HAP-1 (cell line): Measurements from ENCODE around the gene KIF6.

Experiments used
- DNase-seq, 2 experiments: peaks; one replicate each; pipeline ENCODE4 v3.0.0-alpha.2; 2016 to 2020; ENCODE audit warnings: low spot score in 2 of 2
- H3K27me3 ChIP-seq: fragments of 250-450 bp; sonication (Bioruptor Pico); 2 replicates; pipeline ENCODE4 v1.5.1; 2020; ENCODE audit warnings: low read depth, mild to moderate bottlenecking, moderate library complexity
- H3K36me3 ChIP-seq: fragments of 250-450 bp; sonication (Bioruptor Pico); replicated peaks from 2 replicates; pipeline ENCODE4 v1.5.1; 2020; ENCODE audit warnings: mild to moderate bottlenecking
- H3K4me1 ChIP-seq: fragments of 250-450 bp; sonication (Bioruptor Pico); 2 replicates; pipeline ENCODE4 v1.5.1; 2020; ENCODE audit warnings: mild to moderate bottlenecking
- H3K4me3 ChIP-seq: fragments of 250-450 bp; sonication (Bioruptor Pico); 2 replicates; pipeline ENCODE4 v1.5.1; 2020; ENCODE audit warnings: mild to moderate bottlenecking, moderate library complexity
- H3K9me3 ChIP-seq: fragments of 250-450 bp; sonication (Bioruptor Pico); 2 replicates; pipeline ENCODE4 v1.5.1; 2020; ENCODE audit warnings: mild to moderate bottlenecking, moderate library complexity
- in situ Hi-C: fragments of 300-500 bp; cut with MboI; formaldehyde crosslinking; loops from 3 replicates; pipeline ENCODE4 v1.14.3; 2020; ENCODE audit warnings: low sequenced_read_pairs, inconsistent platforms, mixed read lengths

The KIF6 gene

GRCh38 chr6:39389484-39389767 is 335.8 kb downstream of the KIF6 start:
- no peaks in the 10 kb centered on the region; the same call in 1 of the 2 replicates for H3K27me3 ChIP-seq
- no peak overlapping the region for H3K4me3 ChIP-seq
- H3K9me3 ChIP-seq = no peaks in the 10 kb centered on the region
- H3K36me3 ChIP-seq = no peaks in the 10 kb centered on the region
- H3K4me1 ChIP-seq = no peaks in the 10 kb centered on the region
- DNase-seq = no peak
- in situ Hi-C loops = no loop called here

DNA sequence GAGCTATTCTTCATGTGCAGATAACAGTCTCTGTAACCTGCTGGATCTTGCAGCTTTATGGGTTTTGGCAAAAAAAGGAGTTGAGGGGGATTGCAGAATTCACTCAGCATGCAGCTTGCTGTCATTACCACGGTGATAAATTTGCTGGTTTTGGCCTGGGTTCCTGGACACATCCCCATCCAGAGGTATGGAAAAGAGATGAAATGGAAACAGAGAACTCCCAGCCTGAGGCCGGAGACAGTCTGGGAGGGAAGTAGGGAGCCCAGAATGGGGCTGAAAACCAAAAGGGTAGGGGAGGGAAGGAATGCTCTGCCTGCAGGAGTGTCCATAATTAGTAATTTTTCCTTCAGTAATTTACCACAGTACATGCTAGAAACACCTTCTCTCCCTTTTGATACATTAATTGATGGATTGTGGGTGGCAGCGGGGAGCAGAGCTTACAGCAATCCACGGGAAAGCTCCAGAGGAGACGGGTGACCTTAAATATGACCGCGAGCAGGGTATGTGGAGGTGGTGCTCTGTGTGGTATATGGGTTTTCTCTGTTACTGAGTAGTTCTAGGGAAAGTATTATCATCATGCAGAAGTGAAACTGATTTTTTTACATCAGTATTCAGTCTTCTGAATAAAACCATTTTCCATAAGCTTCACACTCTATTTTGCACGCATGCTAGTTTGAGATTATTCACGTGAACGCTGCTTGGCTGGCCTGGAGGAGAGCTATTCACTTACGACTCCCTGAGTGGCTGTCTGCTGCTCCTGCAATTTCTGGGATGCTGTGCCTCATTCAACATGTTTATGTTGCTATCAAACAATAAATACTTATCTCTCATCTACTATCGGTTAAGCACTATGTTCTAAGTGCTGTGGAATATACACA is 336.4 kb downstream of the KIF6 start:
- Histone ChIP-seq H3K36me3 (no peaks in the 10 kb centered on the region), H3K9me3 (no peaks in the 10 kb centered on the region), H3K4me3 (no peak overlapping the region), H3K27me3 (no peaks in the 10 kb centered on the region; the same call in 1 of the 2 replicates), H3K4me1 (no peaks in the 10 kb centered on the region)
- no peak for DNase-seq
- in situ Hi-C loops = no loop called here

DNA sequence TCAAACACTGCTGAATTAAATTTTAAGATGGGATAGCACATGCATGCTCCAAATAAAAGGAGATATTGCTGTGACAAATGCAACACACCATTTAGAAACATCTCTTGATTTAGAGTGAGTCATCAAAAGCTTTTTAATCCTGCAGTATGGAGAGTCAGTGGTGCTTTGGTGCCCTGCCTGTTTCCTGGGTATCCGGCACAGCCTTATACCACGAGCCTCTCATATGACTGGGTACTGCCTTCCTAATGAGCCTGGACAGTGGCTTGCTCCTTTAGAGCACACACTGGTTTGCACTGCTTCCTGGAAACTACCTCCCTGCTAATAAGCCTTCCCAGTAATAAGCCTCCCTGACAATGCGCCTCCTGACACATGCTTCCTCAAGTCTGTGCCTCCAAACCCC is 337.4 kb downstream of the KIF6 start:
- in situ Hi-C loops = no loop called here
- Histone ChIP-seq H3K4me1 (no peaks in the 10 kb centered on the region), H3K36me3 (no peaks in the 10 kb centered on the region), H3K4me3 (no peak overlapping the region), H3K27me3 (no peaks in the 10 kb centered on the region), H3K9me3 (no peaks in the 10 kb centered on the region)
- no peak for DNase-seq

DNA sequence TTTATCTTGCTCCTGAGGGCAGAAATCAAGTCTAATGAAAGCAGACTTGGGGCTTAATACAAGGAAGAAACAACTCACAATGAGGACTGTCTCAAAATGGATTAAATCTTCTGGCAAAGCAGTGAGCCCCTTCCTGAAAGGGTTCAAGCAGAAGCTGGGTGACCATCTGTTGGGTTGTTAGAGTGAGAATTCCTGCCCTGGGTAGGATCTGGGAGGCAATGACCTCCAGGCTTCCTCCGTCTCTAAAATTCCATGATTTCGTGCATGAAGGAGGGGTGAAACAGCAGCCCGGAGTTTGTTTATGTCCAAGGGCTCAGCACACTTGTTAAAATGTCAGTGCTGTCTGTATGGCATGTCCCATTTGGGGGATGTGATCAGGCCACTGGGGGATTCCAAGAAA is 338.7 kb downstream of the KIF6 start:
- in situ Hi-C loops = no loop called here
- no peak for DNase-seq

DNA sequence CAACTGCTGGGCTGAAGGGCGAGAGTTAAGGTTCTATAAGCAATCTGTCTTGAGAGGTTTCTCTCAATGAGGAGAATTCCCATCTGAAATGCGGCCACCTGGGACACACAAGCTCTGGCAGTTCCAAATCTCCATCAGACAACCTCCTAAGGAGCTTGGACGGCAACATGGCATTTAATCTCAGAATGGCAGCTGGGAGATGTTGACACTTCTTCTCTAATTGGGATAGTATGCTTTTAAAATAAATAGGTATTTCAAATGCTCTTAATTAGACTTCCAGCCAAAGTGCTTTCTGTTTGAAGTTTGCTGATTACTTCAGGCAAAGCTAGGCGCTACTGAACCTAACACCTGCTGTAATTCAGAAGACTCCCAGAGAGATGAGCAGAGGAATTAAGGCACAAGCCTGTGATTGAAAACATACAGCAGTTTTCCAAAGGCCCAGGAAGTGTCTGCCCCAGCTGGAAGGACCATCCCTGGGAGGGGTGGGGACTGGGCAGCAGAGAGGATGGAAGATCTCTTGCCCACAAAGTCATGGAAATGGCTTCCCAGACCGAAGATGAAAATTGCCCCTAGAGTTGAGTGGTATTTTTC is 343.6 kb downstream of the KIF6 start:
- in situ Hi-C loops = no loop called here
- no peaks in the 10 kb centered on the region for H3K27me3 ChIP-seq
- H3K9me3 ChIP-seq = no peaks in the 10 kb centered on the region
- no peaks in the 10 kb centered on the region for H3K36me3 ChIP-seq
- H3K4me3 ChIP-seq = no peak overlapping the region
- H3K4me1 ChIP-seq = no peaks in the 10 kb centered on the region
- DNase-seq = no peak

More for the DNA sequence above, 338.7 kb downstream of the KIF6 start:
- Histone ChIP-seq H3K27me3 (no peaks in the 10 kb centered on the region), H3K4me3 (no peak overlapping the region), H3K4me1 (no peaks in the 10 kb centered on the region), H3K36me3 (no peaks in the 10 kb centered on the region), H3K9me3 (no peaks in the 10 kb centered on the region)

- DNase-seq = no peak
- Histone ChIP-seq H3K9me3 (no peaks in the 10 kb centered on the region), H3K4me3 (no peak overlapping the region), H3K4me1 (no peaks in the 10 kb centered on the region), H3K36me3 (no peaks in the 10 kb centered on the region), H3K27me3 (no peaks in the 10 kb centered on the region)
- in situ Hi-C loops = no loop called here
Observed at GRCh38 chr6:39380837-39381549, 344.2 kb downstream of the KIF6 start.

DNA sequence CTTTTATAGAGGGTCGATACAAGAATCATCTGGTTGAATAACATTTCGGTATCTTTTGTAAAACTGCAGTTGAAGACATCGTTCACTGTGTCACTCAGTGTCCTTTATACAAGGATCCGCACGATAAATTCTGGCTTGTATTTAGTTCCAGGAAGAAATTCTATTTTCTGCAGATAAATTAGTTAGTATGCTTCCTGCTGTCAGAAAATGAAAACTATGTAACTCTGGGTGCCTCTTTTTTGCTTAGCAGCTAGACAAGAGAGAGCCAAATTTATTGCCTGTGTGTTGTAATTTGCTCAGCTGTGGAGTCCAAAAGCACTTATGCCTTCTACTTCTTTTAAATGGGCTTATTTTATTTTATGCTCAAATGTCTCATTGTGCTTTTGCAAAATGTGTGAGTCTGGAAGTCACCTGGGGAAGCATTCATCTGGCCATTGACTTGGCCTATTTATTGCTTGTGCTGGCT is 346.2 kb downstream of the KIF6 start:
- H3K9me3 ChIP-seq = no peaks in the 10 kb centered on the region
- no peaks in the 10 kb centered on the region for H3K27me3 ChIP-seq
- DNase-seq = no peak
- H3K4me3 ChIP-seq = no peak overlapping the region
- in situ Hi-C loops = no loop called here
- no peaks in the 10 kb centered on the region for H3K4me1 ChIP-seq
- no peaks in the 10 kb centered on the region for H3K36me3 ChIP-seq

DNA sequence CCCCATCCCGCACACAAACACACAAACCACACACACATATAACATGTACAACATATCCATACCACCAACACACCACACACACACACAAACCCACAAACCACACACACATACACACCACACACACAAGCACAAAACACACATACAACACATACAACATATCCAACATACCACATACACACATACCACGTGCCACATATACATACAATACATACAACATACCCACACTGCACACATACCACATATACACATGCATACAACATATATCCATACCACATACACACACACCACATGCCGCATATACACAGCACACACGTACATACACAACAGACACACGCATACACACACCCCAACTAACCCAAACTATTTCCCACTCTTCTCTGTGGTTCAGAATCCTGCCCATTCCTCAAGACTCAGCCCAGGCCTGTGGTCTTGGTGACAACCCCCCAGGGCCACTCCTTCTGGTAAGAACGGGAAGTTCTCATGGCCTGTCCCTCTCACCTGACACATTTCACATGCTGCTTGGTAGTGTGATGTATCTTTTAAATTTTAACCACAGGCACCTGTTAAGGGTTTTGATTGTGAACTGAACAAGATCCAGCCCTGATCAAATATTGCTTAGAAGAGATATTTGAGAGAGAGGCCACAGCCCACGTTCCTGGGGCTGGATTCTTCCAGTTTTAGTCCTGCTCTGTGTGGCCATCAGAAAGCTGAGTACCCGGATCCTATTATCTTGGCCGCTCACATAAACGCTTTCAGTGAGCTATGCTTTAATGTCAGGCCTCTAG is 346.8 kb downstream of the KIF6 start:
- Histone ChIP-seq H3K36me3 (no peaks in the 10 kb centered on the region), H3K4me3 (no peak overlapping the region), H3K9me3 (no peaks in the 10 kb centered on the region), H3K4me1 (no peaks in the 10 kb centered on the region), H3K27me3 (no peaks in the 10 kb centered on the region)
- in situ Hi-C loops = no loop called here
- no peak for DNase-seq

DNA sequence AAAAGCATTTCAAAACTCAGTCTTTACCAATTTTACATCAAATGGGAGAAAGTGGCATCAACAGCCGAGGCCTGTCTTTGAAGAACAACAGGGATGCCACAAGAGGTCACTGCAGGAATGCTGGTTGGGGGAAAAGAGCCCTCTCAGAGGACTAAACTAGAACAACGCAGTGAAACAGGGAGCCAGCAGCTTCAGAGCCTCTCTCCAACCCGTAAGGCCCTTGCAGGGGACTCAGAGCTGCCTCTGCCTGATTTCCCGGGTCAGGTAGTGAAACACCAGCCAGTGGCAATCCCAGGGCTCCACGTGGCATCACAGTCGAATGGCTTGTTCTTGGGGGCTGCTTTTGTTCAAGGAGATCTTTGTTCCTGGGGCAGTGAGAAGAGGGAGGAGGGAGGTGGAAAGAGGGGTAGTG is 347.7 kb downstream of the KIF6 start:
- Histone ChIP-seq H3K4me1 (no peaks in the 10 kb centered on the region), H3K9me3 (no peaks in the 10 kb centered on the region), H3K27me3 (no peaks in the 10 kb centered on the region), H3K36me3 (no peaks in the 10 kb centered on the region), H3K4me3 (no peak overlapping the region)
- in situ Hi-C loops = no loop called here
- peak; percentile 27 to 45 for DNase-seq

GRCh38 chr6:39375405-39375804 is 349.8 kb downstream of the KIF6 start:
- Histone ChIP-seq H3K27me3 (no peaks in the 10 kb centered on the region), H3K9me3 (no peaks in the 10 kb centered on the region), H3K36me3 (no peaks in the 10 kb centered on the region), H3K4me3 (no peak overlapping the region), H3K4me1 (no peaks in the 10 kb centered on the region)
- in situ Hi-C loops = no loop called here
- no peak for DNase-seq

DNA sequence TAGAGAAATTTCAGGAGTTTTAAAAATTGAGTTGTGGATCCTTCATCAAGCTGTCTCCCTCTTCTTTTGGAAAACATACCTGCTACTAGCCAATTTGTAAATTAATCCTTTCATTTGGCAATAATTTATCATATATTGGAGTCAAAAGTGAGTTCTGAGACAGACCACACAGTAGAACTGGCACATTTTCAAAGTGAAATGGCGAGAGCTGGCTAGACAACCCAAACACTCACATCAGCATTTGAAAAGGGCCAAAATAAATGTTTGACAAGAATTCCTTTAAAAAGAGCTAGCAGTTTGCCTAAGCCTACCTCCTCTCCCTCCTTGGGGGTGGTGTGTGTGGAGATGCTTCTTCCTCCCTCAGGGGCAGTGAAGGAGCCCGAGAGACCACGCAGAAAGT is 354.8 kb downstream of the KIF6 start:
- no peak for DNase-seq
- no peaks in the 10 kb centered on the region for H3K36me3 ChIP-seq
- H3K9me3 ChIP-seq = no peaks in the 10 kb centered on the region
- no peaks in the 10 kb centered on the region for H3K27me3 ChIP-seq
- no peak overlapping the region for H3K4me3 ChIP-seq
- no peaks in the 10 kb centered on the region for H3K4me1 ChIP-seq
- in situ Hi-C loops = no loop called here

- Histone ChIP-seq H3K36me3 (no peaks in the 10 kb centered on the region), H3K27me3 (no peaks in the 10 kb centered on the region), H3K4me3 (no peak overlapping the region), H3K4me1 (no peaks in the 10 kb centered on the region), H3K9me3 (no peaks in the 10 kb centered on the region)
- DNase-seq = no peak
- in situ Hi-C loops = no loop called here
Observed at GRCh38 chr6:39369987-39370386, 355.2 kb downstream of the KIF6 start.

DNA sequence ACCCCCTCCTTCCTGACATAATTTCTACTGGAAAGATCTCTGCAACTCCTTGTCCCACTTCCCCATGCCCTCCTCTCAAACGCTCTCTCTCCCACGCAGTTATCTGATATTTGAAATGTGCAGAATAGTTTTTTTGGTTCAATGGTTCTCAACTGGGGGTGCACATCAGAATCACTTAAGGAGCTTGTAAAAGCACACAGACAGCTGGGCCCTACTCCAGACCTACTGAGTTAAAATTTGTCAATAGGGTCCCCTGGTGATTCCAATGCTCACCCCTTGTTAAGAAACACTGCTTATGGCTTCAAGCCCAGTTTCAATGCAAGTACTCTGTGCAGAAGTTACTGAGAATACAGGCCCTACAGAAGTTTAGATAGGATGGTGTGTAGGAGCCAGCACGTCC is 357.5 kb downstream of the KIF6 start:
- no peak overlapping the region for H3K4me3 ChIP-seq
- H3K36me3 ChIP-seq = no peaks in the 10 kb centered on the region
- no peaks in the 10 kb centered on the region for H3K27me3 ChIP-seq
- H3K4me1 ChIP-seq = no peaks in the 10 kb centered on the region
- in situ Hi-C loops = no loop called here
- no peaks in the 10 kb centered on the region for H3K9me3 ChIP-seq
- DNase-seq = no peak
